GM18861 (cell line): Measurements from ENCODE around the gene RPL26.

ENCODE experiments used
- ATAC-seq: cut with Tn5 transposase; IDR thresholded peaks from one replicate; pipeline ENCODE4 v1.9.1; 2021; ENCODE audit not compliant: unreplicated experiment

Gene RPL26

GRCh38 chr17:8383143-8383822 lies at the start of gene RPL26:
Gene RPL26 (minus strand): TSS chr17:8383193. CDS start chr17:8382310, 883 bp downstream.
- peak; percentile 81 for ATAC-seq

GRCh38 chr17:8430966-8431365 lies 48.0 kb upstream of the RPL26 start:
- no peak for ATAC-seq

GRCh38 chr17:8426802-8427201 lies 43.8 kb upstream of the RPL26 start:
- no peak for ATAC-seq

GRCh38 chr17:8426094-8426720 lies 43.2 kb upstream of the RPL26 start:
- ATAC-seq = no peak

GRCh38 chr17:8421571-8421970 lies 38.6 kb upstream of the RPL26 start:
- no peak for ATAC-seq

GRCh38 chr17:8420041-8420934 lies 37.3 kb upstream of the RPL26 start:
- no peak for ATAC-seq

GRCh38 chr17:8419305-8419704 lies 36.3 kb upstream of the RPL26 start:
- ATAC-seq = no peak

GRCh38 chr17:8418471-8418870 lies 35.5 kb upstream of the RPL26 start:
- ATAC-seq = no peak

- no peak for ATAC-seq
Observed at GRCh38 chr17:8417806-8418205, 34.8 kb upstream of the RPL26 start.

- no peak for ATAC-seq
Observed at GRCh38 chr17:8413938-8414337, 30.9 kb upstream of the RPL26 start.

- no peak for ATAC-seq
Observed at GRCh38 chr17:8413328-8413727, 30.3 kb upstream of the RPL26 start.

- no peak for ATAC-seq
Observed at GRCh38 chr17:8412089-8412488, 29.1 kb upstream of the RPL26 start.

GRCh38 chr17:8410883-8411238 lies 27.9 kb upstream of the RPL26 start:
- no peak for ATAC-seq

GRCh38 chr17:8409966-8410882 lies 27.2 kb upstream of the RPL26 start:
- ATAC-seq = no peak

GRCh38 chr17:8408371-8408770 lies 25.4 kb upstream of the RPL26 start:
- no peak for ATAC-seq

GRCh38 chr17:8406174-8406573 lies 23.2 kb upstream of the RPL26 start:
- ATAC-seq = no peak

- no peak for ATAC-seq
Observed at GRCh38 chr17:8405499-8406016, 22.6 kb upstream of the RPL26 start.

GRCh38 chr17:8402921-8403536 lies 20.0 kb upstream of the RPL26 start:
- no peak for ATAC-seq

- no peak for ATAC-seq
Observed at GRCh38 chr17:8401107-8401506, 18.1 kb upstream of the RPL26 start.

- ATAC-seq = no peak
Observed at GRCh38 chr17:8398980-8399379, 16.0 kb upstream of the RPL26 start.
